HL-60 (cell line): ENCODE data around the gene ZCCHC2.

Experiments used
- DNase-seq, 2 experiments: peaks; one replicate each; pipeline ENCODE4 v3.0.0-alpha.2; 2010 to 2020; ENCODE audit warnings: low read depth in 1 of 2, low spot score in 1 of 2
- H3K27ac ChIP-seq: fragments of 250-450 bp; sonication (Bioruptor Pico); replicated peaks from 2 replicates; pipeline ENCODE4 v1.5.1; 2020; ENCODE audit warnings: mild to moderate bottlenecking, moderate library complexity
- H3K27me3 ChIP-seq: fragments of 250-450 bp; sonication (Bioruptor Pico); 2 replicates; pipeline ENCODE4 v1.5.1; 2021; ENCODE audit warnings: mild to moderate bottlenecking, moderate library complexity; ENCODE audit not compliant: insufficient read depth, poor library complexity, severe bottlenecking
- H3K4me3 ChIP-seq: replicated peaks from 2 replicates; pipeline ENCODE4 v1.5.1; 2011; ENCODE audit warnings: mild to moderate bottlenecking, control low read depth, low read length; ENCODE audit not compliant: insufficient read depth
- CTCF ChIP-seq: IDR thresholded peaks from one replicate; pipeline ENCODE4 v1.5.1; 2011; ENCODE audit warnings: low read length, control low read depth, inconsistent platforms; ENCODE audit not compliant: insufficient read depth
- GABPA ChIP-seq: IDR thresholded peaks from 2 replicates; pipeline ENCODE4 v1.6.1; 2012; ENCODE audit warnings: low read depth
- POLR2AphosphoS5 ChIP-seq: IDR thresholded peaks from 2 replicates; pipeline ENCODE4 v1.6.1; 2012; ENCODE audit warnings: low read depth
- REST ChIP-seq: IDR thresholded peaks from 2 replicates; pipeline ENCODE4 v1.6.1; 2012; ENCODE audit warnings: low read depth; ENCODE audit not compliant: insufficient replicate concordance
- SPI1 ChIP-seq: IDR thresholded peaks from 2 replicates; pipeline ENCODE4 v1.6.1; 2012; ENCODE audit warnings: low read depth, mild to moderate bottlenecking, borderline replicate concordance

ZCCHC2 gene

GRCh38 chr18:62484941-62485340 is 37.9 kb upstream of the ZCCHC2 start:
- Histone ChIP-seq H3K27ac (no peak overlapping the region), H3K27me3 (no peaks in the 10 kb centered on the region), H3K4me3 (no peak overlapping the region)
- no peak for TF ChIP-seq GABPA
- TF ChIP-seq POLR2AphosphoS5: no peak
- DNase-seq: no peak

GRCh38 chr18:62485684-62486083 is 37.1 kb upstream of the ZCCHC2 start:
- no peak for DNase-seq
- Histone ChIP-seq H3K4me3 (no peak overlapping the region), H3K27ac (no peak overlapping the region), H3K27me3 (no peaks in the 10 kb centered on the region)
- TF ChIP-seq REST (no peak), CTCF (no peak), SPI1 (no peak), POLR2AphosphoS5 (no peak), GABPA (no peak)

GRCh38 chr18:62486290-62486964 is 36.4 kb upstream of the ZCCHC2 start:
- Histone ChIP-seq H3K27ac (no peak overlapping the region), H3K27me3 (no peaks in the 10 kb centered on the region), H3K4me3 (no peak overlapping the region)
- no peak for DNase-seq
- TF ChIP-seq REST: no peak

GRCh38 chr18:62487161-62487560 is 35.7 kb upstream of the ZCCHC2 start:
- Histone ChIP-seq H3K27me3 (no peaks in the 10 kb centered on the region), H3K27ac (no peak overlapping the region), H3K4me3 (no peak overlapping the region)
- TF ChIP-seq SPI1 (no peak), CTCF (no peak), GABPA (no peak), POLR2AphosphoS5 (no peak), REST (no peak)
- DNase-seq: no peak
